ENCODE results near the gene YPEL1. TPM values are rescaled to one million over a fixed set of nuclear protein-coding genes. Genes with fewer than 3 reads are reported as not detected.
"Not testable (repeated sequence)": the region's sequence is repeated elsewhere in the genome, so short reads cannot be mapped to it uniquely, and the experiment has no call there.

Gene YPEL1
- total and polyA plus RNA-seq, 2 of the 8 experiments (the other 6 are each of a cell fraction or from before 2014, with no cell fraction given), result 6.0 to 6.7 TPM

DNA sequence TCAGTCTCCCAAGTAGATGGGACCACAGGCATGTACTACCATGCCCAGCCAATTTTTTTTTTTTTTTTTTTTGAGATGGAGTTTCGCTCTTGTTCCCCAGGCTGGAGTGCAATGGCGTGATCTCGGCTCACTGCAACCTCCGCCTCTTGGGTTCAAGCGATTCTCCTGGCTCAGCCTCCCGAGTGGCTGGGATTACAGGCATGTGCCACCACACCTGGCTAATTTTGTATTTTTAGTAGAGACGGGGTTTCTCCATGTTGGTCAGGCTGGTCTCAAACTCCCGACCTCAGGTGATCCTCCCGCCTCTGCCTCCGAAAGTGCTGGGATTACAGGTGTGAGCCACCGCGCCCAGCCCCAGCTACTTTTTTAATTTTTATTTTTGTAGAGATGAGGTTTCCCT, 56.8 kb downstream of the YPEL1 start:
- H3K79me2 ChIP-seq (ENCODE audit: control insufficient read depth in 1 of 2, insufficient read depth in 2 of 2, low read length in 2 of 2); H2BK20ac ChIP-seq (ENCODE audit: low read length); H3K4me3 ChIP-seq (ENCODE audit: extremely low read depth in 1 of 4, insufficient read depth in 2 of 4, low read depth in 3 of 4, low read length in 4 of 4); H3K9ac ChIP-seq (replicated peaks in 1 of 4; ENCODE audit: extremely low read depth in 1 of 4, low read depth in 3 of 4, low read length in 3 of 4); H4K8ac ChIP-seq (ENCODE audit: extremely low read depth, insufficient read depth, low read length); H2BK120ac ChIP-seq (replicated peaks; ENCODE audit: low read depth, low read length); H3K23ac ChIP-seq (ENCODE audit: insufficient read length); H3K27ac ChIP-seq (ENCODE audit: low read depth, low read length); H3K14ac ChIP-seq (ENCODE audit: insufficient read length); H3K79me1 ChIP-seq (ENCODE audit: low read depth, low read length); H3K23me2 ChIP-seq (ENCODE audit: low read depth, low read length); H4K20me1 ChIP-seq (replicated peaks in 1 of 2; ENCODE audit: control insufficient read depth in 1 of 2, insufficient read depth in 2 of 2, low read length in 2 of 2); H2BK15ac ChIP-seq (ENCODE audit: low read length); H2BK12ac ChIP-seq (ENCODE audit: low read depth, low read length); H4K5ac ChIP-seq (ENCODE audit: insufficient read length, low read depth, low read length); DNase-seq (ENCODE audit: low read depth in 1 of 2, low spot score in 2 of 2); H3K4ac ChIP-seq (replicated peaks; ENCODE audit: insufficient read length, low read depth, low read length); H3K27me3 ChIP-seq (replicated peaks in 1 of 4; ENCODE audit: control insufficient read depth in 3 of 4, extremely low read depth in 1 of 4, insufficient read depth in 3 of 4, low read length in 3 of 4); POLR2A ChIA-PET (ENCODE audit: partially characterized antibody); H2AFZ ChIP-seq (ENCODE audit: low read length); H2AK5ac ChIP-seq (ENCODE audit: low read depth, low read length); H3K18ac ChIP-seq (ENCODE audit: extremely low read depth, low read length); H2BK5ac ChIP-seq (ENCODE audit: low read depth, low read length); H3K4me2 ChIP-seq (ENCODE audit: insufficient read depth in 1 of 2, low read depth in 2 of 2, low read length in 2 of 2); H3K4me1 ChIP-seq (replicated peaks in 1 of 4; ENCODE audit: control insufficient read depth in 3 of 4, insufficient read depth in 4 of 4, low read length in 3 of 4); H3K56ac ChIP-seq (replicated peaks; ENCODE audit: insufficient read length, low read depth, low read length); FAIRE-seq; H4K91ac ChIP-seq (replicated peaks; ENCODE audit: insufficient read length, low read length): not testable (repeated sequence)
- CTCF ChIA-PET (ENCODE audit: partially characterized antibody), result interaction anchor here (0.6 kb wide), 1 partner anchor 85 kb away, joined by 3 read pairs; no protein-coding TSS in a partner anchor
- 95% methylated on average over 12 of the region's 12 CpGs; no CpG with 5 or more reads in 1 of the 2 experiments for WGBS, 2 experiments (ENCODE audit: extremely low coverage in 1 of 2, insufficient coverage in 1 of 2, insufficient read length in 1 of 2, insufficient replicate concordance in 2 of 2, low coverage in 1 of 2, low lambda C conversion rate in 2 of 2, missing lambda C conversion rate in 1 of 2)
- Histone ChIP-seq H3K9me3 (ENCODE audit: insufficient read depth in 2 of 2, low read depth in 1 of 2, low read length in 1 of 2) (peaks cover 0 to 12% of the 10 kb centered on the region in 2 experiments; a peak in 1 of 4 replicates), H3K36me3 (ENCODE audit: control insufficient read depth in 2 of 4, insufficient read depth in 4 of 4, low read length in 3 of 4) (peaks cover 3 to 11% (median 6%) of the 10 kb centered on the region in 4 experiments; a peak in 4 of 8 replicates)

Measured in H1 (cell line).